ENCODE data around the gene MPP7.
"Not testable (repeated sequence)": the region's sequence is repeated elsewhere in the genome, so short reads cannot be mapped to it uniquely, and the experiment has no call there.

The MPP7 gene

DNA sequence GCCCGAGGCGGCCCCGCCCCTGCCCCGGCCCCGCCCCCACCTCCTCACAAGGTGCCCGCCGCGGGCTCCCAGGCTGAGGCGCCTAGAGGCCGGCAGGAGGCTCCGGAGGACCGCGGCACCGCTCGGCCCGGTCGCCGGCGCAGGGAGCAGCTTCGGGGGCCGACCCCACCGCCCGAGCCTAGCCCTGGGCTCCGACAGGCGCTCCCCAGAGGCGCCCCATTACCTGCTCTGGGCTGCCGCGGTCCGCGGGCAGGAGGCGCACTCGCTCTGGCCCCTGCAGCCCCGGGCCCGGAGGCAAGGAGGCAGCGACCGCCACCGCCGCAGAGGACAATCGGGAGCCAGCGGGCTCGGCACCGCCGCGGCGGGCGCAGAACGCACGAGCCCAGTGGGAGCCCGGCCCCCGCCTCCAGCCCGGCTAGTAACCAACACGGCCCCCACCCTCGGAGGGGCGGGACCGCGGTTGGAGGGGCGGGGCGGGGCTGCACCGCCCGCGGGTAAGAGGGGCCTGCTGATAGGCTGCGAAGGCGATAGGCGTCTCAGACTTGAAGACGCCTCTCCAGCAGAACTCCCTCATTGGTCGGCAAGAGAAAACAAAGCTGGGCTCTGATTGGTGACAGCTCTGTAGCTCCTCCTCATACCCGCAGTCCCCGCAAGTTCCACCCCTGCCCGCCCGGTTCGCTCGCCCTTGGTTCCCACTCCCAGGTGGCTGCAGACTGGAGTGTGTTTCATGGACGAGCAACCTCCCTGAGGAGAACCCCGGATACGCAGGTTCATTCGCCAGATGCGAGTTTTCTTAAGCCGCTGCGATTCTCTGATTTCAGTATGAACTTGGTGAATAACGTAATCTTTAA, at the start of gene MPP7:
TSS of gene MPP7 (minus strand) at position 427 of the 851 bp plus-strand sequence. CDS start 64,460 bp downstream, outside the sequence.
- DNase-seq (ENCODE audit: low spot score), result peak; percentile 97

DNA sequence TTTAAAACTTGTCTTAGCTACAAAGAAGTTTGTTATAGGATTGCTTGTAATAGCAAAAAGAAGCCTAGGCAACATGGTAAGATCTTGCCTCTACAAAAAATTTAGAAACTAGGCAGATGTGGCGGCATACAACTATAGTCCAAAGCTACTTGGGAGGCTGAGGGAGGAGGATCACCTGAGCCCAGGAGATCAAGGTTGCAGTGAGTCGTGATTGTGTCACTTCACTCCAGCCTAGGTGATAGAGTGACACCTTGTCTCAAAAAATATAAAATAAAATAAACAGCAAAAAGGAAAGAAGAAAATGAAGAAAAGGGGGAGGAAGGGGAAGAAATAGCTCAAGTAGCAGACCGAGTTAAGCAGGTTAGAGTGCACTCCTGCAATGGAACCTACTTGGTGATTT, 47.0 kb upstream of the MPP7 start:
- no peak for DNase-seq (ENCODE audit: low spot score)

DNA sequence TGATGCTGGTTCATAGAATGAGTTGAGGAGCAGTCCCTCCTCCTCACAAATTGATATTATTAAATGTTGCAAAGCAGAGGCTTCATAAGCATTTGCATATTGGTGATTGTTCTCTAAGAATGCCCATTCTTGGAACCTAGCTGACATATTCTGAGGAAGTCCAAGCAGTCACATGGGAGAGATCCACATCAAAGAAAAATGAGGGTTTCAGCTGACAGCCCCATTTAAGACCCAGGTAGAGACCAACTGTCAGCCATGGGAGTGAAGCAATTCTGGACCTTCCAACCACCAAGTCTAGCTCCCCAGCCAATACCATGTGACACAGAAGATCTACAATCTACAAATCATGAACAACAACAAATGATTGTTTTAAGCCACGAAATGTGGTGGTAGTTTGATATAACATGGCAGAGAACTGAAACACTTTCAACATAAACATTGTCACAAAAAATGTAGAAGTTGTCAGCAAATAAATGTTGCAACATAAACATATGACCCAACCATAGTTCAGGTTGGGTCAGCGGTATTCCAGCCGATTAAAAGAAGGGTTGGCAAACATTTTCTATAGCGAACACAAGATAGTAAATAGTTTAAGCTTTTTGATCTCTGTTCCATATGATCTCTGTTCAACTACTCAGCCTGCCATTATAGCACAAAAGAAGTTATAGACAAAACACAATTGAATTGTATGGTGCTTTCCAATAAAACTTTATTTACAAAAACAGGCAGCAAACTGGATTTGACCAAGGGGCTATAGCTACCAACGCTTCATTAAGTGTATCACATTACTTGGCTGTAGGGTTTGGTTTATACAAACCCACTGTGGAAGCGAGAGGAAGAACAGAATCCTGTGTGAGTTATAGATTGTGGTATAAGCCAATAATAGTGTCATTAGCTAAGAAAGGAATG, 41.4 kb upstream of the MPP7 start:
- DNase-seq (ENCODE audit: low spot score), result no peak

DNA sequence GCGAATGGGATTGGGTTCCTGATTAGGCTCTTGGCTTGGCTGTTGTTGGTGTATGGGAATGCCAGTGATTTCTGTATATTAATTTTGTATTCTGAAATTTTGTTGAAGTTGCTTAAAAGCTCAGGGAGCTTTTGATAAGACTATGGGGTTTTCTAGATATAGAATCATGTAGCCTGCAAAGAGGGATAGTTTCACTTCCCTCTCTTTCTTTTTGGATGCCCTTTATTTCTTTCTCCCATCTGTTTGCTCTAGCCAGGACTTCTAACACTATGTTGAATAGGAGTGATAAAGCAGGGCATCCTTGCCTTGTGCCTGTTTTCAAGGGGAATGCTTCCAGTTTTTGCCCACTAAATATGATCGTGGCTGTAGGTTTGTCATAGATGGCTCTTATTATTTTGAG, 40.4 kb upstream of the MPP7 start:
- no peak for DNase-seq (ENCODE audit: low spot score)

DNA sequence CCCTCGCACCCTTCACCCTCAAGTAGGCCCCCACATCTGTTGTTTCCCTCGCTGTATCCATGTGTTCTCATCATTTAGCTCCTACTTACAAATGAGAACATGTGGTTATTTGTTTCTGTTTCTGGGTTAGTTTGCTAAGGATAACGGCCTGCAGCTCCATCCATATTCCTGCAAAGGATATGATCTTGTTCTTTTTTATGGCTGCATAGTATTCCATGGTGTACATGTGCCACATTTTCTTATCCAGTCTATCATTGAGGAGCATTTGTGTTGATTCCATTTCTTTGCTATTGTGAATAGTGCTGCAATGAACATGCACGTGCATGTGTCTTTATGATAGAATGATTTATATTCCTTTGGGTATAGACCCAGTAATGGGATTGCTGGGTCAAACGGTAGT, 38.8 kb upstream of the MPP7 start:
- DNase-seq (ENCODE audit: low spot score), result not testable (repeated sequence)

DNA sequence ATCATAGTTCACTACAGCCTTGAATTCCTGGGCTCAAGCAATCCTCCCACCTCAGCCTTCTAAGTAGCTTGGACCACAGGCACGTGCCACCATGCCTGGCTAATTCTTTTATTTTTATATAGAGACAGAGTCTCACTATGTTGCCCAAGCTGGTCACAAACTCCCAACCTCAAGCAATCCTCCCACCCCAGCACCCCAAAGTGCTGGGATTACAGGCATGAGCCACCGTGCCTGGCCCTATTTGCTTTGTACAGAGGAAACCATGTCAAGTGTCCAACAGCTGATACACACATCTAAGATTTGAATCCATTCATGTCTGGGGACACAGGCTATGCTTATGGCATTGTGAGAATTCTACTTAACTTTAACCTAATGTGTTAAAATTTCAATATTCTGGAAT, 29.9 kb upstream of the MPP7 start:
- DNase-seq (ENCODE audit: low spot score), result no peak

DNA sequence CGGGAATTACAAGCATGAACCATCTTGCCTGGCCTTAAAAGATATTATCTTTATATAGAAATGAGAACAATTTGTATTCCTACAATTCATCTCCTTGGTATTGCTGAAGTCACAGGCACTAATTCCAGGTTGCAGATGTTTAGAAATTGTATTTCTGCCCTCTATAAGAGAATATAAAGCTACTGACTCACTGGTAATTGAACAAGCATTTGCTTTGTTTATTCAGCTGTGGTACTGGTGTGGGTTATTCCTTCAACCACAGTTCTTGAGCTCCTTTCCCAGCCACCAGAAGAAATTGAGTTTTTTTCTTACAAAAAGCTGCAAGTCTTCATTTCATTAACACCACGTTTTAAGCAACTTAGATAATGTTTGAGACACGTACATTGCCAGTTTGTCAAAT, 29.0 kb upstream of the MPP7 start:
- no peak for DNase-seq (ENCODE audit: low spot score)

DNA sequence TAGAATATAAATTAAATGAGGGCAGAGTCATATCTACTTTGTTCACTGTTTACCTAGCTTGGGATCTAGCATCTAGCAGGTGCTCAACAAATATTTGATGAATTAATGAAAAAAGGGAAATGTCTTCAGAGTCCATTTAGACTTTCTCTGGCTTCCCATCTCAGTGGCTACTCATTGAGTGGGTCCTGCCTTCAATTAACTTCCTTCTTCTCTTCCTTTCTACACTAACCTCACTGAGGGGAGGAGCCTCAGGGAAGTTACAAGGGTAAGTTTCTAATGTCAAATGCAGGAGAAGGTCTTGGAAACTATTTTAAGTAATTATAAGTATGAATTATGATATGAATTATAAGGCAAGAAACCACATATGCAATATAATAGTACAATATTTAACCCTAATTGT, 28.2 kb upstream of the MPP7 start:
- DNase-seq (ENCODE audit: low spot score), result no peak

DNA sequence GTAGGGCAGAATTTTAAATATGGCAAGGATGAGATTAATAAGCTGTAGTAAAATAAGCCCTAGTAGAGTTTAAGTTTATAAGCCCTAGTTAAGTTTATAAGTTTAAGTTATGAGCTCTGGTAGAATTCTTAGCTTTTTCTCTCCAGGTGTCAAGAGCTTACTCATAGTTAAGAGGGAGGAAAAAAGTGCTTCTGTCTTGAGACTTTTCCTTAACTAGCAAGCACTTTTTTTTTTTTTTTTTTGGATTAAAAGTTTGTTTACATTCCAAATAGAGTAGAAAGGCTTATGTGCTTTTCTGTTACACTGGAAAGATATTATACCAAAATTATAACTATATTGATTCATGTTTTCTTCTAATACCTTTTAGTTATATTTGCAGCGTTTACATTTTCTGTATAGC, 25.5 kb upstream of the MPP7 start:
- DNase-seq (ENCODE audit: low spot score), result no peak

DNA sequence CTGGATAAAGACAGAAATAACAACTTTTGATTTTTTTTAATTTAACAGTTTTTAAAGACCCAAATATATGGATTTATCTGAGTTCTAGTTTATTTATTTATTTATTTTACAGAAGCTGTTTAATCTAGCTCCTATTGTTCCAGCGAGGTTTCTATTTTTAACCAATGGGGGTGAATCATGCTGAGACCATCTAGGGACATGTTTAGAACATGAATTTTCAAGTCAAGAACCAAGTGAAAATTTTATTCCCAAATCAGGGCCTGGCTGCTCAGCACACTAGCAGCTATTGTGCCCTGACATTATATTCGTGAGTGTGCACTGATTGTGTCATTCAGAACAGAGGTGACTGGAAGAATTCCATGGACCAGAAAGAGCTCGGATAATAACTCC, 24.6 kb upstream of the MPP7 start:
- no peak for DNase-seq (ENCODE audit: low spot score)

DNA sequence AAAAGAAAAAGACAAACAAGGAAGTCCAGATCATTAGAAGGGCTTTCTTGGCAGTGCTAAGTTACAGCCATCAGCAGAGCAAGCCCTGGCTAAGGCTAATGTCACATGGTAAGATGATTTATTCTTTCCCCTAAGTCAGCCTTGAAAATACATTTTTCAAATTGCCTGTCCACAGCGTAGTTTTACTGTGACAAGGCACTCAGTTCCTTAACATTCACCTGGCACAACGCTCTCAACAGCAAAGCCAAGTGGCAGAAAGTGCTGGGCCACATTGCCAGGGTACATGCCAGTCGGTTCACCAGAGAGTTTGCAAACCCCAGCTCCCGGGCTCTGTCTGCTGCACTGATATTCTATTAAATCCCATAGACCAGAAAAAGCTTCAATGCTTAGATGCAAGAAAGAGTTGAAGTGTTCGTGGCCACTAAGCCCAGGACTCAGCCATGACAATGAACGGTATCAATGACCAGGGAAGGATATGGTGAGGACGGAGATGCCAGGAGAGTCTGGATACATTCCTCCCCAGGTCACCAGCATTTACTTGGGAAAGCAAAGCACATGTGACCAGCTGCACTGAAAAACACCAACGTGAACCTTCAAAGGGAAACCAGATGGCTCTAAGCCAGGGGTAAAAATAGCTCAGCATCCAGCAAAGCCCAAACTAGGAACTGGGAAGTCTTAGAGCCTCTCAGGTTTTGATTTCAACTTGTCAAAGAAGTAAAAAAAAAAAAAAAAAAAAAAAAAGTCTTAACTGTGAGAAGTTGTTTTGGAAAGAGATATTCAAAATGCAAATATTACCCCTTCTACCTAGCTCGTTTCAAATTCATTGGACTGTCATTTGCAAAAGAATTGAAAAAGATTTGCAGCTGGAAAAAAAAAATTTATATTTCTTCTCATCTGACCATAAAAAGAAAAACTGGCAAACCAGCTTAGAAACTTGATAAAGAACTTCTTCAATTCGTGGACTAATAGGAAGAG, 23.9 kb upstream of the MPP7 start:
- no peak for DNase-seq (ENCODE audit: low spot score)

DNA sequence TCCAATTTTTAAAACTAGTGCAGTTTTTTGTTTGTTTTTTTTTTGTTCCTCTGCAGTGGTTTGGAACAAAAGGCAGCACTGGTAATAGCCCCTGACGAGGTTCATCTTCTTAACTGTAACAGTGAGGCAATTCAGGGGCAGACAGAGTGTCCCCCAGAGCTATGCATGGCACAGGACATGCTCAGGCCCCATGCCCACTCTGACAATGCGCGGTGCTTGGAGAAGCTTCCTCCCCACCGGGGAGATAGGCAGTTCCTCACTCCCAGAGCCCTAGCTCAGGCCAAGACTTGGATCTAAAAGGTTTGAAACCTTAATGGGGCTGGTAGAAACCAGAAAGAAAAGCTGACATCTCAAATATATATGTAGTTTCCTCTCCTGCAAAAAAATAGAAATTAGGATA, 17.9 kb upstream of the MPP7 start:
- no peak for DNase-seq (ENCODE audit: low spot score)

DNA sequence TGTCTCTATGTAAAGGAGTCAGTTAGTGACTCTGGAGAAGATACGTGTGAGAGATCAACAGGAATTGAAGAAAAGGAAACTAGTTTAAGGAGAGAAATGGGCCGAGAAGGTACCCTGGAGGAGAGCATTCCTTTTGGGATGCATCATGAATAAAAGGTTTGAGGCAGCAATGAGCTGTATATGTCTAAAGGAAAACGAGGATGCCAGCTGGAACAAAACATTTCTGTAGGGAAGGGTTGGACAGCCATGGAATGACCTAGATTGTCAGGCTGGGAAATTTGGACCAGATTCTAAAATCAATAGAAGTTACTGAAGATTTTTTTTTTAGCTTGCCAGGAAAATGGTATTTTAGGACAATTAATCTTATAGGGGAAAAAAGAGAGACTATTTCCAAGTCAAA, 17.2 kb upstream of the MPP7 start:
- DNase-seq (ENCODE audit: low spot score), result no peak

DNA sequence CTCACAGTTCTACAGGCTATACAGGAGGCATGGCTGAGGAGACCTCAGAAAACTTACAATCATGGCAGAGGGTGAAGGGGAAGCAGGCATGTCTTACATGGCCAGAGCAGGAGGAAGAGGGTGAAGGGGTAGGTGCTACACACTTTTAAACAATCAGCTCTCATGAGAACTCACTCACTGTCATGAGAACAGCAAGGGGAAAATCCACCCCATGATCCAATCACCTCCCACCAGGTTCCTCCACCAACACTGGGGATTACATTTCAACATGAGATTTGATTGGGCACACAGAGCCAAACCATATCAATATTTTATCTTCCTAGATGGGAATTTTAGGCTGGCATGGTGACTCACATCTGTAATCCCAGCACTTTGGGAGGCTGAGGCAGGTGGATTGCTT, 16.2 kb upstream of the MPP7 start:
- not testable (repeated sequence) for DNase-seq (ENCODE audit: low spot score)

DNA sequence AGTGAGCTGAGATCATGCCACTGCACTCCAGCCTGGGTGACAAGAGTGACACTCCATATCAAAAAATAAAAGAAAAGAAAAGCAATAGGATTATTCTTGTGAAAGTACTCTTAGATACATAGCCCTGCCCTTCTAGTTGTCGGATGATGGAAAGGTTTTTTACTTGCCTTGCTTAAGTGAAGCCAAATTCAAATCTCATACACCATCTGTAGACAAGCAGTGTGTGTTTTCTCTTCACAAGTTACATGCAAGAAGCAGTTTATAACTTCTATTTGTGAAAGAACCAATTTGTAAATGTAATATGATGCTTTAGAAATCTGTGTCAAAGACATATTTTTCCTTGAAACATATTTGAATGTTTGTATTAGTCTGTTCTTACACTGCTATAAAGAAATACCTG, 15.8 kb upstream of the MPP7 start:
- no peak for DNase-seq (ENCODE audit: low spot score)

DNA sequence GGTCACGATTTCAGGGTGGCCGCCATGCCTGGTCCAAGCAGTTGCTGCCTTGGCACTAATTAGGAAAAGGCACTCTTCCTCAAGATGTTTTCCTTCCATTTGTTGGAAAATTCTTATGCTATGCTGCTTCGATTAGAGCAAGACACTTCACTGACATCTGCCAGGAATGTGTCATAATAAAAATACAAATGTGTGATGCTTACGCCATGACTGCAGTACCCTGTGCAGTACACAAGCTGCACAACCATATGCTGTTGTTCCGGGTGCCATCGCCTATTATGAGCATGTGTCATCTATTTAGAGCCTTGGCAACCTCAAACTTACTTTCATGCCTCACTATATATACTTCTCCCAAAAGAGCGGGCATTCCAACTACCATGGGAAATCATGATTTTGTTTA, 14.9 kb upstream of the MPP7 start:
- DNase-seq (ENCODE audit: low spot score), result no peak

DNA sequence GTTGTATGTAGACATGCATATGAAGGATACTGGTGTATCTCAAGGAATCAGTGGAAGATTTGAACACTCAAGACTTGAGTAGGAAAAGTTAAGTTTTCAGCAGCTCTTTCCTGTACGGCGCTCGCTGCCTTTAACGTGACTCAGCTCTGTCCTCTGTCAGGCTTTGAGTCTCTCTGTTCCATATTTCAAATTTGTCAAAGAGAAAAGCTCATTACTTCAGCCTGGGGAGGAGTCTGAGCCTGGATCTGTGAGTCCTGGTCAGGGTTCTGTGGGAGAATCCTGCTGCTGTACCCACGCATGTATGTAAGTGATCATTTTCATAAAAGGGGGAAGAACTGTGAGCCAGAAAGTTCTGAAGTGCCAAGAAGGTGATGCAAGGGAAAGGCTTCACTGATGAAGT, 13.8 kb upstream of the MPP7 start:
- DNase-seq (ENCODE audit: low spot score), result no peak

DNA sequence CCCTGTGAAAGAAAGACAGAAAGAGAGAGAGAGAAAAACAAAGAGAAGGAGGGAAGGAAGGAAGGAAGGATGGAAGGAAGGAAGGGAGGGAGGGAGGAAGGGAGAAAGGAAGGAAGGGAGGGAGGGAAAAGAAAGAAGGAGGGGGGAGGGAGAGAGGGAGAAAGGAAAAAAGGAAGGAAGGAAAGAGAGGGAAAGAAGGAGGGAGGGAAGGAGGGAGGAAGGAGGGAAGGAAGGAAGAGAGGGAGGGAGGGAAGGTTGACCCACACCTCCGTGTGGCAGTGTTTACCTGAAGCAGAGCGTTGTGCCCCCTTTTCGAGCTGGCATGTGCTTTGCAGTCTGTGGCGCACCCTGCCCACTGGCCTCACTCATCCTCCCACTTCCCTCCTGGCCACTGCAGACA, 12.3 kb upstream of the MPP7 start:
- DNase-seq (ENCODE audit: low spot score), result no peak

DNA sequence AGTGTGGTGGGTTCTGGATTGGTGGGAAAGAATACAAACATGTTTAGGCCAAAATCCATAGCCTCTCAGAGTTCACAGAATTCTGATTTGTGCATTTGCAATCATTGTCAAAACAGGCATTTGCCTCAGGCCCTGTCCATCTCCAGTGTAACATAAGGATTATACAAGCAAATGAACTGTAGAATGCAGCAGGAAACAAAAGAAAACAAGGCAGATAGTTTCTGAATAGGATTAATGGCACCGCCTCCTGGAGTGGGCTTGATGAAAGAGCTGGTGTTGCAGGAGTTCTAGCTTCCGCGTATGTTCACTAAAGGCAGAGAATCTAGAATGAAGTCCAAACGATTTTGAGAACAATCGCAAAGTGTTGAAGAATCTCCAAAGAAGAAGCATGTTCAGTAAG, 11.3 kb upstream of the MPP7 start:
- no peak for DNase-seq (ENCODE audit: low spot score)

DNA sequence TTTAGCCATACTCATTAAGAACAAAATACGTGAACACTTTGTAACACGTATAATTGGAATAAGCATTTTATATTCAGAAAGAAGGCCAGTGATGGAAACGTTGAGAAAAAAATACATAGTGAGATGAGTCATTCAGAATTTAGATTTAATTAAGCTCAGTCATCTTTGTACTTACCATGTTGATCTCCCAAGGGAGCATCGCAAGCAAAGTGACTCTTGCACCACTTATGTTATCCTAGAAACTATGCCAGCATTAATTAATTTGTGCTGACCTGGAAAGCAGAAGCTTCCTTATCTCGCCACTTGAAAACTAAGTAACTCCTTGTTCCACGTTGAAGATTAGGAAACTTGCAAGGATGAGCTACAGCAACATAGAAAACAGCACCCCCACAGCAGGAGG, 9.7 kb upstream of the MPP7 start:
- DNase-seq (ENCODE audit: low spot score), result no peak

DNA sequence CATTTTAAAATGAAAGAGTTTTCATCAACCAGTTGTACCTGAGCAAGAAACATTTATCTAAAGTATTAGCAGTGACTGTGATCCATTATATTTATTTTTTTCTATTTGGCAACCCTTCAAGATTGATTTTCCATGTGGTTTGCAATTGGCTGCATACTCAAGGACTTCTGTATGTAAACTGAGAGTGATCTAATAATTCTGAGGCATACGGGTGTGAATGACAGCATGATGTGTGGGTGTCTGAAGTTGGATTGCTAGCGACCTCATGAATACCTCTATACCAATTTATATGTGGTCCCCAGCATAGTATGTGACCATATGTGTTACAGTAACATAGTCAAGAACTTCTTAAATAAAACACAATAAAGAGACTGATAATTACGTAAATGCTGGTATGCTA, 8.2 kb upstream of the MPP7 start:
- DNase-seq (ENCODE audit: low spot score), result no peak

DNA sequence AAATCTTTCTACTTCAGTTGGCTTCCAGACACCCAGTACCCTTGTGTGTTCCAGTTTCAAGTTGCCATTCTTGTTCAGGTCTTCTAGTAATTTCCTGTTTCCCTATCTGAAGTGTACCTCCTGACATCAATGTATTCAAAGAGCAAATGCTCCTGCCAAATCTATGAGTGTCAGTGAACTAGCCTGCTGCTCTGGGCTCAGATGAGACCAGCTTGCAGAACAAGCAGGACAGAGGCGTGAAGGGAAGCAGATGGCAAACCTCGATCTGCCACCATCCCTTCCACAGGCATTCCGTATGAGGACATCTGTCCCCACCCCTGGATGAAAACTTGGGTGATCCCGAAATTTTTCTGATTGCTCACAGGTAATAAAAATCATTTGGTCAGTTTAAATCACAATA, 4.4 kb upstream of the MPP7 start:
- no peak for DNase-seq (ENCODE audit: low spot score)
